Measurements from ENCODE around the gene RNU7-1. TPM values are rescaled to one million over a fixed set of nuclear protein-coding genes. Genes with fewer than 3 reads are reported as not detected.
A peak's percentile ranks its signal among the peaks of the same experiment; 100 is the strongest.

The RNU7-1 gene
- total and polyA plus RNA-seq, 9 of the 15 experiments (the other 6 are each of a cell fraction or from before 2014, with no cell fraction given) = not detected

- TF ChIP-seq MTA3 (IDR thresholded peaks at IDR 0.05; ENCODE audit: borderline replicate concordance) (no peak), DPF2 (IDR thresholded peaks at IDR 0.05) (no peak), MTF1 (CRISPR knock-in tag; IDR thresholded peaks at IDR 0.05; ENCODE audit: borderline replicate concordance) (no peak), HNRNPLL (IDR thresholded peaks at IDR 0.05; ENCODE audit: low read depth, low read length, poor library complexity, severe bottlenecking) (peak; percentile 38), ZFP1 (CRISPR knock-in tag; IDR thresholded peaks at IDR 0.05) (no peak), MLX (CRISPR knock-in tag; conservative IDR thresholded peaks at IDR 0.05) (no peak), ZBED1 (IDR thresholded peaks at IDR 0.05) (no peak), TFAM (CRISPR knock-in tag; conservative IDR thresholded peaks at IDR 0.05) (no peak), ZFX (CRISPR knock-in tag; IDR thresholded peaks at IDR 0.05) (no peak), MXI1 (IDR thresholded peaks at IDR 0.05; ENCODE audit: low read depth, low read length) (no peak), NRF1 (conservative IDR thresholded peaks at IDR 0.05 in 1 of 2, IDR thresholded peaks at IDR 0.05 in 1 of 2) (peak; percentile 71 to 76)
Measured at GRCh38 chr12:6914246-6914946, 29.2 kb upstream of the RNU7-1 start, which contains the start of gene ENO2 (continued).

Measured in K562 (cell line).